ENCODE results near the gene WASF2. TPM values are rescaled to one million over a fixed set of nuclear protein-coding genes. Genes with fewer than 3 reads are reported as not detected.

Gene WASF2
- total and polyA plus RNA-seq, 9 donors = 22.4 to 99.8 (median 72.4) TPM

Other genes with a start within 250 kb of the WASF2 start
- gene TMEM222, start 168.0 kb downstream of the WASF2 start, total RNA-seq = 22.4 TPM
- 10 to 100 TPM; 22.9 to 28.3 (median 26.0) TPM for gene TMEM222, start 168.0 kb downstream of the WASF2 start, polyA plus RNA-seq (ENCODE audit: insufficient read depth in 1 of 8, insufficient read length in 8 of 8, low replicate concordance in 1 of 8)
- gene SYTL1, start 148.1 kb downstream of the WASF2 start, total RNA-seq = 0.62 TPM
- 1 to 10 TPM in 5 of 8 donors, under 1 TPM in 3; 0.66 to 4.8 (median 1.2) TPM for gene SYTL1, start 148.1 kb downstream of the WASF2 start, polyA plus RNA-seq (ENCODE audit: insufficient read depth in 1 of 8, insufficient read length in 8 of 8, low replicate concordance in 1 of 8)
- gene MAP3K6, start 123.2 kb downstream of the WASF2 start, total RNA-seq = 12.4 TPM
- gene MAP3K6, start 123.2 kb downstream of the WASF2 start, polyA plus RNA-seq (ENCODE audit: insufficient read depth in 1 of 8, insufficient read length in 8 of 8, low replicate concordance in 1 of 8) = 10 to 100 TPM in 7 of 8 donors, 1 to 10 TPM in 1; 10.0 to 13.6 (median 12.5) TPM
- 0.75 TPM for gene FCN3, start 115.3 kb downstream of the WASF2 start, total RNA-seq
- 1 to 10 TPM in 1 of 8 donors, under 1 TPM in 5, not detected in 2; 0.20 to 1.7 (median 0.49) TPM for gene FCN3, start 115.3 kb downstream of the WASF2 start, polyA plus RNA-seq (ENCODE audit: insufficient read depth in 1 of 8, insufficient read length in 8 of 8, low replicate concordance in 1 of 8)
- gene CD164L2, start 106.8 kb downstream of the WASF2 start, total RNA-seq = not detected
- gene CD164L2, start 106.8 kb downstream of the WASF2 start, polyA plus RNA-seq (ENCODE audit: insufficient read depth in 1 of 8, insufficient read length in 8 of 8, low replicate concordance in 1 of 8) = under 1 TPM in 1 of 8 donors, not detected in 7; 0.48 TPM
- 0.18 TPM for gene GPR3, start 97.5 kb downstream of the WASF2 start, total RNA-seq
- 1 to 10 TPM in 2 of 8 donors, under 1 TPM in 6; 0.55 to 1.1 (median 0.86) TPM for gene GPR3, start 97.5 kb downstream of the WASF2 start, polyA plus RNA-seq (ENCODE audit: insufficient read depth in 1 of 8, insufficient read length in 8 of 8, low replicate concordance in 1 of 8)
- gene AHDC1, start 114.0 kb upstream of the WASF2 start, total RNA-seq = 24.0 TPM
- 10 to 100 TPM; 57.8 to 97.6 (median 86.6) TPM for gene AHDC1, start 114.0 kb upstream of the WASF2 start, polyA plus RNA-seq (ENCODE audit: insufficient read depth in 1 of 8, insufficient read length in 8 of 8, low replicate concordance in 1 of 8)
- gene FGR, start 145.0 kb upstream of the WASF2 start, total RNA-seq = 1.4 TPM
- gene FGR, start 145.0 kb upstream of the WASF2 start, polyA plus RNA-seq (ENCODE audit: insufficient read depth in 1 of 8, insufficient read length in 8 of 8, low replicate concordance in 1 of 8) = 1 to 10 TPM; 1.5 to 2.5 (median 2.2) TPM
- 102 TPM for gene IFI6, start 182.0 kb upstream of the WASF2 start, total RNA-seq
- 10 to 100 TPM; 41.4 to 91.4 (median 70.4) TPM for gene IFI6, start 182.0 kb upstream of the WASF2 start, polyA plus RNA-seq (ENCODE audit: insufficient read depth in 1 of 8, insufficient read length in 8 of 8, low replicate concordance in 1 of 8)
- 23.3 TPM for gene FAM76A, start 235.8 kb upstream of the WASF2 start, total RNA-seq
- gene FAM76A, start 235.8 kb upstream of the WASF2 start, polyA plus RNA-seq (ENCODE audit: insufficient read depth in 1 of 8, insufficient read length in 8 of 8, low replicate concordance in 1 of 8) = 10 to 100 TPM; 12.9 to 26.6 (median 17.9) TPM

All from muscle of leg (tissue), 9 donors.